Lower leg skin (tissue), 3 donors: ENCODE measurements around the gene CCDC117.

Source experiments
- CTCF ChIP-seq, 3 donors: fragments of 450-650 bp; IDR thresholded peaks; one replicate each; pipeline ENCODE4 v1.5.1; 2016; ENCODE audit warnings: antibody characterized with exemption in 3 of 3, mild to moderate bottlenecking in 3 of 3, moderate library complexity in 2 of 3
- POLR2A ChIP-seq, 2 donors: fragments of 450-650 bp; IDR thresholded peaks; one replicate each; pipeline ENCODE4 v1.6.1; 2016 to 2017; ENCODE audit warnings: antibody characterized with exemption in 2 of 2, mild to moderate bottlenecking in 1 of 2, moderate library complexity in 1 of 2

DNA sequence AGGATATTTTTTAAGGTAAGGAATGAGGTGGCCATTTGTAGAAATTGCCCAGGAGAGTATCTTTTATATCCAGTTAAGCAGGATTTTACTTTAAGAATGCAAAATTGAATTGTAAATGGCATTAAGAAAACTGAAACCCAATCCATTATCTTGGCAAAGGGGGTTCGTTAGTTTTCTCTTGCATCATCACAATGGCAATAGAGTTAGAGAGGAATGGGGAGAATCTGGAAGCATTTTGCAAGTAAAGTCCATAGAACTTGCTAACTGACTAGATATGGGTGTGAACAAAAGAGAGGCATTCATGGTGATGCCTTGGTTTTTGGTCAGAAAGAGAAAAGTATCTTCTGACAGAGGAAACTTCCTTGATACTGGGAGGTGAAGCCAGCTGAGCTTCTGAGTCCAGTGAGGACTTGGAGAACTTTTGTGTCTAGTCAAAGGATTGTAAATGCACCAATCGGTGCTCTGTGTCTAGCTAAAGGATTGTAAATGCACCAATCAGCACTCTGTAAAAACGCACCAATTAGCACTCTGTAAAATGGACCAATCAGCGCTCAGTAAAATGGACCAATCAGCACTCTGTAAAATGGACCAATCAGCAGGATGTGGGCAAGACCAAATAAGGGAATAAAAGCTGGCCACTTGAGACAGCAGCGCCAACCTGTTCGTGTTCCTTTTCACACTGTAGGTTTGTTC, 3.6 kb upstream of the CCDC117 start:
- no peak for TF ChIP-seq CTCF (IDR thresholded peaks at IDR 0.05)
- no peak for TF ChIP-seq POLR2A (IDR thresholded peaks at IDR 0.05)
